ENCODE results near the gene PP2D1.
"Not testable (repeated sequence)": the region's sequence is repeated elsewhere in the genome, so short reads cannot be mapped to it uniquely, and the experiment has no call there.

- TF ChIP-seq, protein P1, sequence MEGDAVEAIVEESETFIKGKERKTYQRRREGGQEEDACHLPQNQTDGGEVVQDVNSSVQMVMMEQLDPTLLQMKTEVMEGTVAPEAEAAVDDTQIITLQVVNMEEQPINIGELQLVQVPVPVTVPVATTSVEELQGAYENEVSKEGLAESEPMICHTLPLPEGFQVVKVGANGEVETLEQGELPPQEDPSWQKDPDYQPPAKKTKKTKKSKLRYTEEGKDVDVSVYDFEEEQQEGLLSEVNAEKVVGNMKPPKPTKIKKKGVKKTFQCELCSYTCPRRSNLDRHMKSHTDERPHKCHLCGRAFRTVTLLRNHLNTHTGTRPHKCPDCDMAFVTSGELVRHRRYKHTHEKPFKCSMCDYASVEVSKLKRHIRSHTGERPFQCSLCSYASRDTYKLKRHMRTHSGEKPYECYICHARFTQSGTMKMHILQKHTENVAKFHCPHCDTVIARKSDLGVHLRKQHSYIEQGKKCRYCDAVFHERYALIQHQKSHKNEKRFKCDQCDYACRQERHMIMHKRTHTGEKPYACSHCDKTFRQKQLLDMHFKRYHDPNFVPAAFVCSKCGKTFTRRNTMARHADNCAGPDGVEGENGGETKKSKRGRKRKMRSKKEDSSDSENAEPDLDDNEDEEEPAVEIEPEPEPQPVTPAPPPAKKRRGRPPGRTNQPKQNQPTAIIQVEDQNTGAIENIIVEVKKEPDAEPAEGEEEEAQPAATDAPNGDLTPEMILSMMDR (IDR thresholded peaks at IDR 0.05; ENCODE audit: control extremely low read depth in 1 of 3, insufficient read depth in 1 of 3, low read depth in 1 of 3, low read length in 3 of 3), result not testable (repeated sequence)
- TF ChIP-seq EZH2 (IDR thresholded peaks at IDR 0.05; ENCODE audit: low read depth, low read length, severe bottlenecking); SIRT6 (IDR thresholded peaks at IDR 0.05; ENCODE audit: low read length); EP300 (IDR thresholded peaks at IDR 0.05; ENCODE audit: borderline replicate concordance in 1 of 2, low read depth in 2 of 2, low read length in 2 of 2); POLR2A (IDR thresholded peaks at IDR 0.05; ENCODE audit: control extremely low read depth in 1 of 2, low read depth in 2 of 2, low read length in 2 of 2); SUZ12 (IDR thresholded peaks at IDR 0.05; ENCODE audit: low read length): not testable (repeated sequence)
Measured at GRCh38 chr3:20016076-20016475, 4.0 kb upstream of the PP2D1 start.

Data from H1 (cell line).